DMS53 (cell line): ENCODE results near the gene STXBP6.

Source experiments
- DNase-seq: peaks from one replicate; lab custom pipeline; 2025; lab: John Stamatoyannopoulos, UW

STXBP6 gene

DNA sequence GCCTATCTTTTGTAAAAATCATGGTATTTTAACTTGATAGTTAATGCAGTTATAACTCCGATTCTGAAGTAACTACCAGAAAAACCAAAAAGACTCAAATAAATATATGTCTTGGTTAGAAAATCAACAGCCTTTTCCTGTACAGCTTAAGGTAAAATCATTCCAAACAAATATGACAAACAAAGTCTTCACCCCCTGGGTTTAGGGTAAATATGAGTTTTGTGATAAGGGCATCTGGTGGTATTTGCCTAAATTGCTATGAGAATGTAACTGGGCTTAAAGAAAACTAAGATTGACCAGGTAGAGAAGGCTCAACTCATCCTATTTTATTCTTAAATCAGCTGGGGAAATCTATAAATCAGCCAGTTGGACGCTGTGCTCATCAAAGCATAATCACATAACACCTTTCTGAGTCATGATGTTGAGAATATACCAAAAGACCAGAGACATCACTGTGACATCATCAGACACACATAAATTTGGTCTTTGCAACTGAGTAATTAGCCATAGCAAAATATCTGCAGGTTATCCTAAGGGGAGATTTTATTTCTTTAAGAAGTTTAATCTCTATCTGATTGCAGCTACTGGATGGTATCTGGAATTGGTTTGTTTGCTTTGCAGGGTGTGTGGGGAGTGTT, 133.9 kb downstream of the STXBP6 start:
- no peak for DNase-seq

DNA sequence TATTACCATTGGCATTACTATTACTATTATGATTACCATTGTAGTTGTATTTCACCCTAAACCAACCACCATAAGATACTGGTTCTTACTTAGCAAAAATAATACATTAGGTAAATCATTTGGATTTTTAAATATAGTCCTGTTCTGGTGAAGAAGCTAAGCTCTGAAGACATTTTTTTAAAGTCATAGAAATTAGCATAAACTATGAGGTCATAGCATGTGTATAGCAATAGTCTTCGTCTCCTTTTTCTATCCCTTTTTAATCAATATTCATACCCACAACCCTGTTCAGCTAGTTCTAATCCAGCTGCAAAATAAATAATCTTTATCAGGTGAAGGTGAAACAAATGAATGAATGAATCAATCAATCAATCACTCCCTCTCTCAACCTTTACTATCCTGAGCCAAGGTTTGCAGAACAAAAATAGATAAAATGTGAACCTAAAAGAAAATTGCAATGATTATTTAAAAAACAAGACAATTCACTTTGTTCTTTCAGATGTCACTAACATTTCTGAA, 134.5 kb downstream of the STXBP6 start:
- no peak for DNase-seq

DNA sequence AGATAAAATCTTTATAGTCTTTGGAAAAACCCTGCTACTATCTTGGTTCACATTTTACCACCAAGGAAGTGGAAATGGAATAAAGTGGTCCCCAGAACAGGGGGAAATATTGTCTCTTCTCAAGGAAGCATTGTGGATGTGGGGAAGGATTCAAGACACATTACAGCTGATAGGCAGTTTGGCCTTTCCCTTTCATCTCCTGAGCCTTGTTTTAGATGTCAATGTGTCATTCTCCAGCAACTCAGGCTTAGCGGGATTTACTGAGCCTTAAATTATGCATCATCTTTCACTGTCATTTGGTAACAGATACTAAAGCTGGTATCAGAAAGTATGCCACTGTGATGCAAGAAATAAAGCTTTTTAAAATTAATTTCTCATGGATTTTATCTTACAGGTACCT, 136.2 kb downstream of the STXBP6 start:
- DNase-seq: no peak

DNA sequence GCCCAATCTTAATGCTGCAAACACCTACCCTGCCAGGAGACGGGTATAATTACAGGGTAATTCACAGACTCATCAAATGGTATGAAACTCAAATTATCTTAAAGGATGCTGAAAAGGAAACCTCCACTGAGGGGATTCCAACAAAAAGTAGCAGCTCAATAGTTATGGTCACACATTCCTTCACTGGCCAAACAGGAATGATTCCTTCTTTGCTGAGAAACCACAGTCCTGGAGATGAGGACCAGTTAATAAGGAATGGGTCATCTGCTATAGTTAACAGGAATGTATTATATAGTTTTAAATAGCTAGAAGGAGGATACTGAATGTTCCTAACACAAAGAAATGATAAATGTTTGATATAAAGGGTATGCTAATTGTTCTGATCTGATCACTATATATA, 136.9 kb downstream of the STXBP6 start:
- no peak for DNase-seq

DNA sequence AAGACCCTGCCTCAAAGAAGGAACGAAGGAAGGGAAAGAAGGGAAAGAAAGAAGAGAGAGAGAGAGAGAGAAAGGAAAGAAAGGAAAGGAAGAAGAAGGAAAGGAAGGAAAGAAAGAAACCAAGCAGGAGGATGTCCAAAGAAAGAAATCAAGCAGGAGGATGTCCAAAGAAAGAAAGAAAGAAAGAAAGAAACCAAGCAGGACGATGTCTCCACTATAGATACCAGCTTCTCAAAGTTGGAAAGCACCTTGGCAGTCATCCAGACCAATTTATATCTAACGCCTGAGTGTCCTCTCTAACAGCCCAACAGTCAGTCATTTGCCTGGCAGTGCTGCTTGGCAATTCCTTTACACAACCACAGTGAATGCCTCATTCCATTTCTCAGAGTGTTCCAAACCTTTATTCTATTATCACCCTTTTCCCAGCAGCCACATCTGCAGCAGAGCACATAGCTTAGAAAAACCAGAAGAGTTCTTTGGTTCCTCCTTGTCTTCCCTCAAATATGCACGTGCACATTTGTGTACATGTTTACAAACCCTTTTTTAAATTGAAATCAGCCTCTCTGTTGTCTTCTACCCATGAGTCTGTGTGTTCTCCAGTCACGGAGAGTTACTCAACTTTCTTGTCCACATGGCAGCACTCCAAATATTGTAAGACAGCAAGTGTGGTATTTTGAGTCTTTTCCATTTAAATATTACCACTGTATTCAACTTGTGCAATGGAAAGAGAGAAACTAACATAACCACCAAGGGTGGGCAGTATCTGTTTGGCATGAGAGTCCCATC, 138.4 kb downstream of the STXBP6 start:
- DNase-seq: no peak

DNA sequence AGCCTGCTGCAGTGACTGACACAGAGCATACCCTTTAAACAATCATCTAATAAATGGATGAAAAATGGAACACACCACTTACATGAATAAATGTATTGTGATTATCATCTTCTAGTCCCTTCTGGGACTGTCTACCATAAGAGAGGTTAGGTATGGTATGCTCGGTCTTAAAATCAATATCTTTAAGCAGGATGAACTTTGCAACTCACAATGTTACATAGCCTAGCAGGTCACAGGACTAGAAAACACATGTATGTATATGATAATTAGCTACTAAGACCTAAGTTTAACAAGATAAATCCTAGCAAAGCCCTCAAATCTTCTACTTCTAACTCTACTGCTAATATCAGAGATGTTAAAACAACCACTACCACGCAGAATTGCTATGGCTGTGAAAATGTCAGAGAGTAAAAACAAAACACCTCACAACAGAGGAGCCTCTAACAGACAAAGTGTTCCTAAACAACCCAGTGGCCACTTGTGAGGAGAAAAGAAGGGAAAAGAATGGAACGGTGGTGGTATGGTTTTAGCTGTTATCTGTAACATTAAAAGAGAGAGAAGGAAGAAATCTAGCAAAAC, 139.4 kb downstream of the STXBP6 start:
- DNase-seq: no peak

DNA sequence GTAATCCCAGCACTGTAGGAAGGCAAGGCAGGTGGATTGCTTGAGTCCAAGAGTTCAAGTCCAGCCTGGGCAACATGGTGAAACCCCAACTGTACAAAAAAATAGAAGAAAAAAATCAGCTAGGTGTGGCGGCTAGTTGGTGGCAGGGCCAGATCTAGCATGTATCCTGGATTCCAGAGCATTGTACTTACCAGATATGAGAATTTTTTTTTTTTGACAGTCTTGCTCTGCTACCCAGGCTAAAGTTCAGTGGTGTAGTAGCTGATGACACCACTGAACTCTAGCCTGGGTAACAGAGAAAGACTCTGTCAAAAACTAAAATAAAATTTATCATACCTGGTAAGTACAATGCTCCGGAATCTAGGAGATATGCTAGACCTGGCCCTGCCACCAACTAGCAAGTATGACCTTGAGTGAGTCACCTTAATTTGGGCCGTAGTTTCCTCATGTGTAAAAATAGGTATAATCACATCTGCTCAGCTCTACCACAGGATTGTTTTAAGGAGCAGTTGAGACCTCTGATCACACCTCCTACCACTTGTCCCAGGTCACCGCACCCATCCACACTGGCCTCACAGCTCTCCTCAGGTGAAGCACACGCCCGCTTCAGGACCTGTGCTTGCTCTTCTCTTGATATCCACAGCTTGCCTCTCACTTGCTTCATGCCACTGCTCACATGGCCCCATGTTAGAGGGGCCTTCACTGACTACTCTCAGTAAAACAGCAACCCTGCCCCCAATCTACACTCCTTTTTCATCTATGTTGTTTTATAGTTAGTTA, 140.2 kb downstream of the STXBP6 start:
- DNase-seq: no peak

DNA sequence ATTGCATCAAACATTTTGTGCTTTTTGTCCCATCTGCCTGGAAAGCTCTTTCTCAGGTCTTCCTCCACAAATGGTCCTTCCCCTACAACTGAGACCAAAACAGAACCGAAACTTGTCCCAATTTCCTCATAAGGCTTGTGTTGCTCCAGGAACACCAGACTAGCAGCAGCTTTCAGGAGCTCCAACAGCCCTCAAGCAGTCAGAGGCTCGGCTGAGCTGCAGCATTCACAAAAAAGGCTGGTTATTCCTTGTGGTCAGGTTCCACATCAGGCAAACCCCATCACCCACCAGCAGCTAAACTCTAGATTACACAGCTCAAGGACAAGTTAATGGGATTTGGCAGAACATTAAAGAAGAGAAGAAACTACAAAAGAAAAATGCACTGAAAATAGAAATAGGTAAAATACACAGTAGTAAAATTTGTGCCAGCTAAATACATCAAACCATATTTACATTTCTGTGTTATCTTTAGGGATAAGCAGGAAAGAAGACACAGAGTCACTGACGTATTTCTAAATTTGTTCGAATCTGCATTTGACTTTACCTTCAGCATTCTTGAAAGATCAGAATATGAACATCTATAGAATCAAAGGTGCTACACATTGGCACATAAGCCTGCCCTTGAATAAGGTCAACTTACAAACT, 141.2 kb downstream of the STXBP6 start:
- no peak for DNase-seq

DNA sequence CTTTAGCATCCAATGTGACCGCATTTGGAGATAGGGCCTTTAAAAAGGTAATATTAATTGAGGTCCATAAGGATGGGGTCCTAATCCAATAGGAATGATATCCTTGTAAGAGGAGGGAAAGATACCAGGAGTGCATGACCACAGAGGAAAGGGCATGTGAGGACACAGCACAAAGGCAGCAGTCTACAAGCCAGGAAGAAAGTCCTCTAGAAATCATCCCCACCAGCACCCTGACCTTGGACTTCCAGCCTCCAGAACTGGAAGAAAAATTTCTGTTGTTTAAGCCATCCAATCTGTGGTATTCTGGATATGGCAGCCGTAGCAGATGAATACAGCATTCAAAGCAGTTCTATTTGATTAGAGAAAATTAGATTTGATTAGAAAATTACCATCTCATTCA, 145.4 kb downstream of the STXBP6 start:
- DNase-seq: no peak

DNA sequence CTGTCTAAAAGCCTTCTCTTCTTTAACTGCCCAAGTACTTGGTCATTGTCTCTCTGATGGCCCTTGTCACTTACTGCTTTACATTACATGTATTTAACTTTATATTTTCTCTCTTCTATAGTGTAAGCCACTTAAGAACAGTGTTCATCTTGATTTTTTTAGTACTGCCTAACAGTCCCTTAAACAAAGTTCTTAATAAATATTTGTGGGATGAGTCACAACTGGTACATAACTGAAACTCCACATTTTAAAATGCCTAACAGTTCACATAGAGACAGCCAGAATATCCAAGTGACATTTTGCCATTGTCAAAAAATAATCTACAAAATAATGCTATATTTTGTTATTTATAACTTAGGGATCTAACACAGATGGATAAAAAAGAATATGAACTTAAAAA, 146.6 kb downstream of the STXBP6 start:
- DNase-seq: no peak

DNA sequence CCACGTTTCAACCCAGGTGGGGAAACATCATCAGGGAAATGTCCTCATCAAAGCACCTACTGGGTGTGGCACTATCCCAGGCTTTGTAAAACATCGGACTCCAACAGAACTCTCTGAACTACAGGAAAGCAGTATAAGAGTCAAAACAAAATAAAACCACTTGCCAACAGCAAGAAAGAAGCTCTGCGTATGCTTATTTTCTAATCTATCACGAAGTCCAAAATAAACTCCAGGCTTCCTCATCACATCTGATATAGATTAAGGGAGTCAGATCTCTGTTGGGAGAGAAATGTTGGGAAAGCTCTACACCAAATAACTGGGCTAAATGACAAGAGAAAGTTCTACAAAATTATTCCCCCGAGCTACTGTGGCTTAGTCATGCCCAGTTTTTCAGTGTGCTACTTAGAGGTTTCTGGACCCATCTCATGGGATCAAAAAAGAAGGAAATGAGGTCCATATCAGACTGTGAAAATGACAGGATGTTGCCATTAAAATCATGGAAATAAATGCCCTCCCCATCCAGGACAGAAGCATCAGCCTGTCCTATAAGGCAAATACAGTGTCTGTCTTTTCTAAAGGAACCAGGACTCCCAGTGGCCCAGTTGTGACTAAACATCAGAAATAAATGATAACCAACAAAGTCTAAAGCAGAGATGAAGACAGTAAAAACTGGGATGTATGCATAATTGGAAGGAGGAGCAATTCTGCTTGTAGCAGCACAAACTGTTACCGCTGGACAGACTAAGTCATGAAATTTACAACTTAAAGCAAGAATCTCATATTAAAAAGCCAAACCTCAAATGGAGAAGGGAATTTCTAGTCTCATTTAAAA, 149.5 kb downstream of the STXBP6 start:
- no peak for DNase-seq

DNA sequence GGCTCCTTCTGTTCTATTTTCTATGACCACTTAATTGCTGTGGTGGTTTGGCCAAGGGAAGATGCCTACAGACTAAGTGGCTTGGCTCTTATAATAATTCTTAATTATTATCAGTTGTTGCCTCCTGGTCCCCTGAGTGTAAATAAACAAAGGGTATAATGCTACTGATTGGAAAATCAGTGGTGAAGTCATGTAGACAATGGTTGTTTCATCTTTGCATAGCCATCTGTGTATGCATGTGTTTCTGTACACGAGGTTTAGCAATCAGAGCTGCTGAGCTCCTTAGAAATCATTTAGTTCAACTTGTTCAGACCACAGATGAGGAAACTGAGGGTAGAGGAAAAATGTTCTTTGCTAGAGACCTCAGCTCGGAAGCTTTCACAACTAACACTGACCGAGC, 152.2 kb downstream of the STXBP6 start:
- no peak for DNase-seq

DNA sequence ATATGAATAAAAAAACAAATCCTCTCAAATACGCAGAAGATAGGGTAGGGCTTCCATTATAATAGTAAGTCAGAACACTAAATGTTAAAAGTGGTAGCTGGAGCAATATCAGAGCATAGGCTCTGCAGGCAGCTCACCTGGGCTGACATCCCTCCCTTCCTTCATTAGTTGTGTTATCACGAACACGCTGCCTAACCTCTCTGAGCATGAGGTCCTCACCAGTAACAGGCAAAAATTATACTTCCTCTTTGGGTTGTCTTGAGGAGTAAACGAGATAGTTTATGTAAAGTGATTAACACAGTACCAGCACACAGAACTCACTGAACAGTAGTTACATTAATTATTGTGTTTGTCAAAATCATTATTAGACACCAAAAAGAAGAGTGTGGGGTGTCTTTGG, 154.3 kb downstream of the STXBP6 start:
- no peak for DNase-seq

DNA sequence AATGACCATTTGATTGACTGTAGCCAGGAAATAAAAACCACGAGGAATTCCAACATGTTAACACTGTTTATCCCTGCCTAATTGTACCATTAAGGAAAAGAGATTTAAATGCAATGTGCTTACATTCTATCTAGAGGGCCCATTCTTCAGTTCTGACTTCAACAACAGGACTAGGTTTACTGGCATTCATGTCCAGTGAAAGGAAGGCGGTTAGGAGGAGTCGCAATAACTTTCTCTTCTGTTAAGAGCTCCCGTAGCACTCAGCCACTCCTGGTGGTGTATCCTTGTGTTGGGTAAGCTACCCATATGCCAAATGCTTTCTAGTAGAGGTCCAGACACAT, 154.7 kb downstream of the STXBP6 start:
- DNase-seq: no peak

DNA sequence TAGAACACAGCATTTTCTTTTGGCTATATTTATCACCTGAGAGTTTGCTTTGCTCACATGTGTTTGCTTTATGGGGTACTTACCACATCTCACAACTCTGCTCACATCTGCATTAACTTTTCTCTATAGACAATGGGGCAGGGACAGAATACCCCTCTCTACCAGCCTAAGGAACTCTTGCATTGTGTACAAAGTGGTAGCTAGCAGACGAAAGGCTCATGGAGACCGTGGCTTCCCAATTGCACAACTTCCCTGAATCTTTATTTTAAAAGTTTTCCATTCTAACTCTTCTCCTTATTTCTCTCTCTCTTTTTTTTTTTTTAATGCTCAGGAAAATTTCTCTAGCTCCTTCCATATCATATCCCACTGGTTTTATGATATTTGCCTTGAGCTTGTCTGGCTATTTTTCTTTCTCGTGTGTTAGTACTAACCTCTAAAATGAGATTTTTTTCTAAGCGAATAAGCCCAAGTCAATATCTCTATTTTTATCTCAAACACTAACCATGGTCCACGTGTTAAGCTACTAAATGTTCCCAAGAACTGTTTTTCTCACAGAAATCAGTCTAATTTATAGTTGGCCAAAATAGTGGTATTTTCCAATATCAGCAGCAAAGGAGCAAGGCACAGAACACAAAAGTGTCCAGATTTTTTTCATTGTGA, 155.2 kb downstream of the STXBP6 start:
- DNase-seq: no peak

DNA sequence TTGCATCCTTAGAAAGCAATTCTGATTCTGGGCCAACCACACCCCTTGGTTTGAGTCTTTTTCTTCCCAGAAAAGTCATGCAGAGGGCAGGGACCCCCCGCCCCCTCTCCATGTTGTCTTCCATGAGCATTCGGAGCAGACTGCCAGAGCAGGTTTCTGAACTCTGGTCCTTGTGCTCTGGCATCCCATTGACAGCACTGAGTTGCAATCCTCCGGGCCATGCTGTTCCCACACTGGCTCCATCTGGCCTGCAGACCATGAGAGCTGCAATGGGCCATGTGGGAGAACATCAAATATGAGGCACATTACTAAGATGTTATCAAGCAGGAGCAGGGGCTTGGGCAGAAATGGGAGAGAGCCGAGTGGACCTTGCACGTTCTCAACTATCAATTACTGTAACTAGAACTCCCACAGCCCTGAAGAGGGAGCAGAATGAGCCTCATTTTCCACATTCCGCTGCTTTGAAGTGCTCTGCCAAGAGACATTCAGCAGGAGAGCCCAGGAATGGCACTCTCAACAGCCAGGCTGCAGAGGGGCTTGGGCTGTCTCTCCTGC, 157.4 kb downstream of the STXBP6 start:
- no peak for DNase-seq

DNA sequence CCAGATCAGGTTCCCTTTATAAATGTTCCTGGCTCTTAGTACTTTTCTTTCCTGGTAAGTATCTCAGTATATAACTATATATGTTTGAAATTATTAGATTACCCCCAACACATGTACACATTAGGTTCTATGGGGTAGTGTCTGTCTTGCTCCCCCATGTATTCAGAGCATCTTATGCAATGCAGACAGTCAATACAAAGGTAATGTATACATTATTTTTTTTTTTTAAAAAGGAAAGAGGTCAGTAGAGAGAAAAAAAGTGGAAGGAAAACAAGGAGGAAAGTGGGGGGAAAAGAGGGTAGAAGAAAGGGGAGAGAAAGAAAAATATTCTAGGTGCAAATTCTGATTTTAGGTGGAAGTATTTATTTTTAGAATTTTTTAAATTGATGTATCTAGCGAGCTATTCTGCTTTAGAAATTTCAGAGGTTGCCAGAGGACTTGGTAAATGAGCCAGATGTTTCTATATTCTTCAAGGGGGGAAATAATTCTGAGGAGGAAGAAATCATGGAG, 157.9 kb downstream of the STXBP6 start:
- DNase-seq: no peak

DNA sequence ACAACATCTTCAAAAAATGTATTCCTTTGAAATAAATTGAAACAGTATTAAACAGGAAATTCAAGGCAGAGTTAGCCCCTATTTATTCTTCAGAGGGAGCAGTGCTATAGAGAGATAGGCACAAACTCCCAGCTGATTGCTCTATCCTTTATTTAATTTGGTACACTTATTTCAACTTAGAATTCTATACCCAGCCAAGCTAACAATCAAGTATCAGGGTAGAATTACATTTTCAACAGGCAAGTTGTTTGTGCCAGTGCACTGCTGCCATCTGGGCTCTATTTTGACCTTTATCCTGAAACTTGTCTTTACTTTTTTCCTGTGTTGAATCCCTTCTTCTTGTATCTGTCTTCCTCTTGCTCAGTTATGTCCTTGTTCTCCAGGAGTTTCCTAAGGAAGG, 159.2 kb downstream of the STXBP6 start:
- no peak for DNase-seq

DNA sequence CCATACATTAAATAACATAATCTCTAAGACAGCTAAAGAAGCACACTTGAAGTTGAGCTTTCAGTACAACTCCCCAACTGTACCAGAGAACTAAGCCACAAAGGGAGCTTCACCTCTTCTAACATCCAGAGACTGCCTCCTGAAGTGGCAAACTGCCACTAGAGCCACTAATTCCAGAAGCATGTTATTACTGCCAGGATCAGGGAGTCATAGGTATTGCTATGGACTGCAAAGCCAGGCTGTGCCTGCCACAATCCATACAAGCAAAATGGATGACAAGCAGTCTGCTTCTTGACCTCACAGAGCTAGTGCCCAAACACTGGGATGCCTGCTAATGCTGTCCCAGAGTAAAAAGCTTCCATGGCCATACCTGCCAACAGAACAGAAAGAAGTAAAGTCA, 160.1 kb downstream of the STXBP6 start:
- DNase-seq: no peak

DNA sequence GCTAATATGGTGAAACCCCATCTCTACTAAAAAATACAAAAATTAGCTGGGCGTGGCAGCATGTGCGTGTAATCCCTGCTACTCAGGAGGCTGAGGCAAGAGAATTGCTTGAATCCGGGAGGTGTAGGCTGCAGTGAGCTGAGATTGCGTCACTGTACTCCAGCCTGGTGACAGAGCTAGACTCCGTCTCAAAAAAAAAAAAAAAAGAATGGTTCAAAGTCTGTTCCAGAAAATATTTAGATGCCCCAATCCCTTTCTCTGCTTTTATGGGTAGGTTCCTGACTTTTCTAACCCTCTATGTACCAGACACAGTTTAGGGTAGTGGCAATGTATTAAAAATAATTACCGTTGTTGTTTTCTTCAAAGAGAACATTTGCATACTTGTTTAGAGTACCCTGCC, 161.4 kb downstream of the STXBP6 start:
- no peak for DNase-seq
